CD1c-positive myeloid dendritic cell (primary cell): ENCODE data around the gene CDA.
A peak's percentile ranks its signal among the peaks of the same experiment; 100 is the strongest.

Source experiments
- DNase-seq: peaks from one replicate; pipeline ENCODE4 v3.0.0-alpha.2; 2016; ENCODE audit errors: extremely low spot score

CDA gene

DNA sequence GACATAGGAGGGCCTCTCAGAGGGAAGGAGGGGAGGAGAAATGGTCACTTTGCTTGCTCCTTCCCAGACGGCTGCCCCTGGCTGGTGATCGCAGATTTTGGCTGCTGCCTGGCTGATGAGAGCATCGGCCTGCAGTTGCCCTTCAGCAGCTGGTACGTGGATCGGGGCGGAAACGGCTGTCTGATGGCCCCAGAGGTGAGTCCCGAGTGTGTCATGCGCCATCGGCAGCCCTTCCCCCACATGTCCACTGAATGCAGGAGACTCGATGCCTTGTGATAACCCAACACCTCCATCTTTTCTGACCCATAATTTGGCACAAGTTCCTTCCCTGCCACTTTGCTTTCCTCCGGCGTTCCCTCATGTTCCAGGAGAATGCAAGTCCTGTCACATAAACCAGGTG, 59.5 kb downstream of the CDA start:
- DNase-seq: no peak

DNA sequence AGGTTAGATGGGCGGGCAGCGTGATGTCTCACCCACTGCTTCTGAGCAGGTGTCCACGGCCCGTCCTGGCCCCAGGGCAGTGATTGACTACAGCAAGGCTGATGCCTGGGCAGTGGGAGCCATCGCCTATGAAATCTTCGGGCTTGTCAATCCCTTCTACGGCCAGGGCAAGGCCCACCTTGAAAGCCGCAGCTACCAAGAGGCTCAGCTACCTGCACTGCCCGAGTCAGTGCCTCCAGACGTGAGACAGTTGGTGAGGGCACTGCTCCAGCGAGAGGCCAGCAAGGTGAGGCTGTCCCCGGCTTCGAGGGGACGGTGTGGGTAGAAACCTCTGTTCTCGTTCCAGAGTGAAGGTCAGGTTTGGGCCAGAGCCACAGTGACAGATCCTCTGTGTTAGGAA, 60.0 kb downstream of the CDA start:
- no peak for DNase-seq

- DNase-seq: no peak
Observed at GRCh38 chr1:20652300-20652699, 63.4 kb downstream of the CDA start.

DNA sequence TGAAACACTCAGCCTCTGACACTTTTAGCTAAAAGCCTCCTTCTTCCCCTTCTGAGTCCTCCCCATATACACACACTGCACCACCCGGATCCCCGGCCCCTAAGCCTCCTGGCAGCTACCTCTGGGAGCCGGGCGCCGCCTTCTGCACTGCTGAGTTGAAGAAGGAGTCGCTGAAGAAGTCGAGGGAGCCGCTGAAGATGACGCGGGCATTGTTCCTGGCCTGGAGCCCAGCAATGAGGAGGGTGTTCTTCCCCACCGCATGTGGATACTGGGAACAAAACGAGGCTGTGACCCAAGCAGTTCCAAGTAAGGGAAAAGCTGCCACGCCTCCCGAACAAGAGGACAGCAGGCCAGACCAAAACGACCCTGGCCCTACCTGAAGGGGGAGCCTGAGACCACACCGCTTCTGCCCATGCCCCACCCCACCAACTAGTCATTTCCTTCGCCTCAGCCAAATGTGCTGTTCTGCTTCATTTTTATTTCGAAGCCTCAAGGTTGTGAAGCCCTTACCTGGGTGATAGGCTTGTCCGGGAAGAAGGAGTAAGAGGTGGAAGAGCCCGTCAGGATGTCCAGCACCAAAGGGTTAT, 65.3 kb downstream of the CDA start:
- DNase-seq: no peak

- DNase-seq: no peak
Observed at GRCh38 chr1:20657024-20657423, 68.1 kb downstream of the CDA start.

GRCh38 chr1:20658166-20658915, 69.4 kb downstream of the CDA start:
- DNase-seq: no peak

GRCh38 chr1:20660363-20660762, 71.5 kb downstream of the CDA start:
- no peak for DNase-seq

GRCh38 chr1:20660847-20661206, 71.9 kb downstream of the CDA start:
- peak; percentile 7 for DNase-seq

GRCh38 chr1:20661207-20662109, 72.6 kb downstream of the CDA start, which contains the start of gene DDOST:
Gene DDOST (minus strand): TSS chr1:20661369. CDS start chr1:20661350, 19 bp downstream.
- peak; percentile 98 for DNase-seq

DNA sequence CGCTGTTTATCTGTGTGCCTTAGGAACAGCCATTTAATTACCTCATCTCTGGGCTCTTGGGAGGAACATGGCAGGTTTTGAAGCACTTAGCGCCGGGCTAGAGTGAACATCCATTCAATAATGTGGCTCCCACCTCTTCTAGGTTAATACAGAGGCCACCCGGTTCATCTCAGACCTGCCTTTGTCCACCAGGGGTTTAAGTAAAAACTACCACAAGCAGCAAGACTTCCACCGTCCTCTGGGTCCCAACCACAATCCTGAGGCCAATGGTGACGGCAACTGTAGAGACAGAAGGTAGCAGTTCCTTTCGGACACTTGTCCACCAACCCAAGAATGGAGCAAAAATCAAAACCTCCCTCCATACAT, 73.2 kb downstream of the CDA start:
- no peak for DNase-seq

- no peak for DNase-seq
Observed at GRCh38 chr1:20663365-20663764, 74.5 kb downstream of the CDA start.

GRCh38 chr1:20663969-20664715, 75.2 kb downstream of the CDA start:
- DNase-seq: no peak

DNA sequence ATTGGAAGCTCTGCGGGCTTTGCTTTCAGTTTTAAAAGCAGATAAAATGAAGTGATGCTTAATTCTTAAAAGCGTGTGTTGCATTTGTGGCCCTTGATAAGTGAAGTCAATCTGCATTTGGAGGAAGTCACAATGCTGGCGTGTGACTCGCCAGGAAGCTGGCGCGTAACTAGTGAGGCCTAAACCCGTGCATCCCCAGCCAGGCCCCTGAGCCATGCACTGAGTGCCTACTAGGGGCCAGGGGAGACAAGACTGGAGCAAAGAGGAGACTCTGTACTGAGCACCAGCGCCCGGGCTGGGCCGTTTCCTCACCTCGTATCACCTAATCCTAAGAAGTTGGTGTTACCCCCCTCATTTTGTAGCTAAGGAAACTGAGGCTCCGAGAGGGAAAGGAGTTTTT, 76.8 kb downstream of the CDA start:
- DNase-seq: no peak

GRCh38 chr1:20666146-20666545, 77.2 kb downstream of the CDA start:
- DNase-seq: no peak

GRCh38 chr1:20666804-20667203, 77.9 kb downstream of the CDA start:
- peak; percentile 13 for DNase-seq
